ENCODE data around the gene ZMAT3.

Gene ZMAT3

DNA sequence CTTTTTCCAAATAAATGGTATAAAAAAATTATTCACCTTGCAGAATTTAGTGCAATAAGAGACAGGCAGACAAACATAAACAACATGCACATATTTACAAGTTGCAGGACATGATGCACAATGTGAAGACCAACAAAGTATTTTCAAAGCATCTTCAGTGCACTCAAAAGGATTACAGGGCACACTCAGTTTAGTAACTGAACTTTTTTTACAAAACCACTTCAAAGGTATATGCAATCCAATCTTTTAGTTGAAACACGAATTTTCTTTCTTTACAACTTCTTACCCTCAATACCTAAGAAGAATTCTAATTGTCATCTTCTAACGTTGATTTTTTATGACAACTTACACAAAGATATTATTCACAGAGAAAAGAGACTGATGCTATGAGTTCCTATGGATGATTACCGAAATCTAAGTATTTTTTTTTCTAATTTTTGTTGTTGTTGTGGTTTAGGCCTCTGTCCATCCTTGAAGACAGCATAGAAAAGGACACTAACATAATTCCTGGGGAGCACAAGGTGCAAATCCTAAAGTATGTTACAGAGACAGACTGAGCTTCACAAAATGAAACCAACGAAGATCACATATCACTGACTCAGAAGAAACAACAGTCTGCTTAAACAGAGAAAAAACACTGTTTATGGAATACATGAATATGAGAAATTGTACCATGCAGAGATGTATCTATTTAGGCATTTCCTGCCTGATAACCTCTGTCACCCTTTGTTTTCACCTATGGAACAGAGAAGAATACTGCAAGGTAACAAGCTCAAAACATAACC lies 50.3 kb downstream of the ZMAT3 start:
- DNase-seq: no peak

DNA sequence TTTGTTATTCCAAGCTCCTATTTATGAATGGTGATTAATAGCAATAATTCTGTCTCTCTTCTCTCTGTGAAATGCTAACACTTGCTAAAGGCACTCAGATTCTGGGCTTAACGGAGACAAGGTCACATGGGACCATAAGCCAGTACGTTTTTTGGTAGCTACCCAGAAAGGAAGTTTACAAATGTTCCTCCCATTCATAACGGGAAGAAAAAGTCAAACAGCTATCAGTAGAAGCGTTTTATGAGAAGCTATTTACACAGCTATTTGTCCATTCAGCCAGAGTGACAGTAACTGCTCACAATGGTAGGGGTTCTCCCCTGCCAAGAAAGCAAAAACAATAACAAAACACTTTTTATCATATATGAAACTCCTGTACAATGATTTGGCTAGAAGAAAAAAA lies 51.5 kb downstream of the ZMAT3 start:
- DNase-seq: no peak

DNA sequence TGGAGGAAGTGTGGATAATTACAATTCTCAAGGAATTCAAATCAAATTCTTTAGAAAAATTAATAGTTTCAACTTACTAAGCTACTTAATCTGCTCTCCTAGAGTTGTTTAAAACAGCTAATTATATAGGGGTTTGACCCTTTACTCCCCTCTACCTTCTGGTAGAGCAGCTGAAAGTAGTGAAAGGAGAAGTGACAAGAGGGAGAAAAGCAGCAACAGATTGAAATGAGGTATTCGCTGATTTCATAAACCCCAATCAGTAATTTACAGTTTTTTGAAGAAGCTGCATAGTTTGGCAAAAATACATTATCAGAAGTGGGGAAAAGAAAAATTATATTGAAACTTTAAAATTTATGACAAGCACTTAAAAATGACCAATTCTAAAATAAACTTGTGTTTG lies 52.8 kb downstream of the ZMAT3 start:
- DNase-seq: no peak

DNA sequence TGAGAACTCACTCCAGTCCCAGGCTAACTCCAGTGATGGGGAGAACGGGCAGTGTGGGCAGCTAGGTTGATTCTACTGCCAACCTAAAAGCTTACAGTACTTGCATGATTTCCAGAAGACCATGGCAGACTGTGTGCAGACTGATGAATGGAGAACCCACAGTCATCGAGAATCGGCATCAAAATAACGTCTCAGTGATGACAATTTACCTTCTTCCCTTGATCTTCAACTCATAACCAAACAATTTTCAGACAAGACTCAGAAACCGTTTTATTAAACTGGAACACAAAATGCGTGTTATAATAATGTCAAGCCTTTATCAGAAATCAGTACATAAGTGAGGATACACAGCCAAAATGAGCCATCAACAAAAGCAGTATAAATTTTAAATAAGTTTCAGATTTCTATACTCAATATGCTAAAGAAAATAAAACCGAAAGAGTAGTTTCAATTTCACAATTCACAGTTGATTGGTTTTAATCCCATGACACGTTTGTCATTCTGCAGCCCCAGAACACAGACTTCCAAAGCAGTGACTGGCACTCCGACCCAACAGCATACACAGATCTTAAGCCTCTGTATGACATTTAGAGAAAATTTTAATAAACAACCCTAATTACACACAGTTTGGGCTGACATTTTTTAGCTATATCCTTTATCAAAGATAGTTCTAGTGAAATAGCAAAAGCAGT lies 54.5 kb downstream of the ZMAT3 start:
- no peak for DNase-seq

DNA sequence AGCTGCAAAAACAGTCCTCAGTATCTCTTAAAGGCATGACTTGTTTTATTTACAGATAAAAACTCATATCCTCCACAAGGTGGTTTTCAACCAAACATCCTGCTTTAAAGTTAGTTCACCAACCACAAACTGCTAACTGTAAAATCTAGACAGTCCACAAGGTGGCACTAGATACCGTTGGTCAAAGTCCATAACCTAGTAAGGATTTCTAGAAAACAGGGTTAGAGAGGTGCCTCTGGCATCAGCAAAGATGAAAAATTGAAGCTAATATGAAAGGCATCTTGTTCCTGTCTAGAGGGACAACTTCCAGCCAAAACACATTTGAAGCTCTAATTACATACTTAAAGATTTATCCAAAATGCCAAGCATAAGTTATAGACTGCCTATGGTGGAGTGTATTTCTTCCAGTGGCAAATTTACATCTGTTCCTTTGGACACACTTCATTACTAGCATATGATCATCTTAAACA lies 56.0 kb downstream of the ZMAT3 start:
- peak in 1 of 2 donors; percentile 70 for DNase-seq

DNA sequence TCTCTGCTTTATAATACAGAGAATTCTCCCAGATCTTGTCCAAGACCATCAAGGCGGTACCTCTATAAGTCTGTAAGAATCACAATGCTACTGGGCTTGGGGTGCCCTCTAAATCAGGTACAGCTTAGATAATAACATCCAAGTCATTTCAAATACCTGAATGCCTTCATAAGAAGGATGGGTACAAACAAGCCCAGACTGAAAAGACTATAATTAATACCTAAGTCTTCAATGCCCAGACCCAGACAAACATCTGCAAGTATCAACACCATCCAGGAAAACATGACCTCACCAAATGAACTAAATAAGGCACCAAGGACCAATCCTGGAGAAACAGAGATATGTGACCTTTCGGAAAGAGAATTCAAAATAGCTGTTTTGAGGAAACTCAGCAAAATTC lies 65.9 kb downstream of the ZMAT3 start:
- no peak for DNase-seq

DNA sequence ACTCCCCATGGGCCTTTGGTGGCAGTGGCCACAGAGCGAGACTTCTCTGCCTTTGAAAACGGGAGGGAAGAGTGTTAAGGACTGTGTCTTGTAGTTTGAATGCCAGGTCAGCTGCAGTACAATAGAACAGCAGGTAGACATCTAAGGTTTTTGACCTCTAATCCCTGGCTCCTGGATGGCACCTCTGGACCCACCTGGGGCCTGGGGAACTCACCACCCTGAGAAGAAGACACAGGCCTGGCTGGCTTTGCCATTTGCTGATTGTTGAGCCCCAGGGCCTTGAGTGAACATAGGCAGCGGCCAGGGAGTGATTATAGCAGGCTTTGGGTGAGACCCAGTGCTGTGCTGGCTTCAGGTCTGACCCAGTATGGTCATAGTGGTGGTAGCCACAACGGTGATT lies 66.4 kb downstream of the ZMAT3 start:
- no peak for DNase-seq

DNA sequence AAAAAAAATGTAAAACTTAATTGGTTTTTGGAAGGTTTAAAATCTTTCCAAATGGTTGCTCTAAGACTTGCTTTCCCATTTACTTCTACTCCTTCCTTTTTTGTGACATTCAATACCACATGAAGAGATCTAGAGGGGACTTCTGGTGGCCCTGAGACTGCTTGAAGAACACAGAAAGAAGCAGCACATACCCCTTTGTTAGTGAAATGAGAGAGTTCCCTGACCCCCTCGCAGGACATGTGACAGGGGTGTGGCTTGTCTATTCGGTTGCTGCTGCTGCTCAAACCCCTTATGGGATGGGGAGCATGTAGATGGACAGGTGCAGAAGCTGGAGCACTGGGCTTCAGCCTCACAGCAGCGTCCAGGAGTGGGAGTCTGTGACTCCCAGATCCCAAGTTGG lies 71.0 kb downstream of the ZMAT3 start:
- DNase-seq: no peak

DNA sequence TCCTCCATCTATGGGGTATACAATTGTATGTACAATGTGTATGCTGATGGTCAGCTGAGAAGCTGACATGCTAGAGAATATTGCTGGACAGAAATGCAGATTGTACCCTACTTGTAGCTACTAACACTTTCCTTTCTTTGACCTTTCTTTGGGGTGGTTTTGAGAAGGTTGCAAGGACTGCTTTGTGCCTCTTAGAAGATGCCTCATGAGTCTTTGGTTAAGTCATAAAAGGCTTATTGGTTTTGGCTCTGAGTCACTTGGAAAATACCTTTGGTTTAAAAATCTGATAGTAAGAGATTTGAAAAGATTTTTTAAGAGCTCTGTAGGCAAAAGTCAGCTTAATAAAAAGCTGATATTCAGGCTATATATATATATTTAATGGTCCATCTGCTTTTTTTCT lies 71.5 kb downstream of the ZMAT3 start:
- DNase-seq: no peak

DNA sequence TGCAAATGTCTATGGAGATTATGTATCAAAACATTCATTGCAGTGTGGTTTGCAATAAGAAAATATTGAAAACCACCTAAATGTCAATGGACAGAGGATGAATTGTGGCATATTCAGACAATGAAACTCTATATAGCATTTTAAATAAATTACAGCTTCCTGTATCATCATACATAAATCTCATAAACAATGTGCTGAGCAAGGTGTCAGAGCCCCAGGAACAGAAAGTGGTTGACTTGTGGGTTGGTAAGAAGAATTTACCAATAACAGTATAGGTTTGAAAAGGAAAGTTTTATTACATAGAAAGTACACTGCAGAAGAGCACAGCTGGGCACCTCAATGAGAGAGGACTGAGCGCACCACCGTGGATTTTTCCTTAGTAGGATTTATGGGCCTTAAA lies 75.2 kb downstream of the ZMAT3 start:
- no peak for DNase-seq

DNA sequence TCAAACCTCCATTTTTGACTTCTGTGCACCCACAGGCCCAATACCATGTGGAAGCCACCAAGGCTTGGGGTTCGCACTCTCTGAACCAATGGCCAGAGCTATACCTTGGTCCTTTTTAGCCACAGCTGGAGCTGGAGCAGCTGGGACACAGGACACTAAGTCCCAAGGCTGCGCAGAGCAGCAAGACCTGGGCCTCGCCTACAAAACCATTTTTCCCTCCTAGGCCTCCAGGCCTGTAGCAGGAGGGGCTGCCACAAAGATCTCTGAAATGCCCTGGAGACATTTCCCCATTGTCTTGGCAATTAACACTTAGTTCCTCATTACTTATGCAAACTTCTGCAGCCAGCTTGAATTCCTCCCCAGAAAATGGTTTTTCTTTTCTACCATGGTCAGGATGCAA lies 81.3 kb downstream of the ZMAT3 start:
- no peak for DNase-seq

DNA sequence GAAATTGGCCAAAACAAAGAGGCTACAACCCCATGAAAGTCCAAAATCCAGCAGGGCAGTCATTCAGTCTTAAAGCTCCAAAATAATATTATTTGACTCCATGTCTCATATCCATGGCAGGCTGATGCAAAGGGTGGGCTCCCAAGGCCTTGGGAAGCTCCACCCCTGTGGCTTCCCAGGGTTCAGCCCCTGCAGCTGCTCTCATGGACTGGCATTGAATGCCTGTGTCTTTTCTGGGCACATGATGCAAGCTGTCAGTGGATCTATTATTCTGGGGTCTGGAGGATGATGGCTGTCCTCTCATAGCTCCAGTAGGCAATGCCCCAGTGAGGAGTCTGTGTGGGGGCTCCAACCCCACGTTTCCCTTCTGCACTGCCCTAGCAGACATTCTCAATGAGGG lies 81.8 kb downstream of the ZMAT3 start:
- no peak for DNase-seq

DNA sequence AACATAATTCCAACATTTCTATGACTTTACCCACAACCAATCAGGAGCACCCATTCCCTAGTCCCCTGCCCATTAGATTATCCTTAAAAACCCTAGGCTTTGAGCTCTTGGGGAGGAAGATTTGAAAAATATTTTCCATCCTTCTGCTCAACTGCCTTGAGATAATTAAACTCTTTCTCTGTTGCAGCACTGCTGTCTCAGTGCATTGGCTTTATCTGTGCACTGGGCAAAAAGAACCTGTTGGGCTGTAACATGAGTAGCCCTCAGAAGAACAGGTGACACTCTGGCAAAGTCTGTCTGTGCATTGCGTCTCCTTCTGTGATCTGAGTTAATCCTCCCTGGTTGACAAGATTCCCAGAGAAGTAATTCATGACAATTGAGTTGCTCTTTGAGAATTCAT lies 83.9 kb downstream of the ZMAT3 start:
- no peak for DNase-seq

DNA sequence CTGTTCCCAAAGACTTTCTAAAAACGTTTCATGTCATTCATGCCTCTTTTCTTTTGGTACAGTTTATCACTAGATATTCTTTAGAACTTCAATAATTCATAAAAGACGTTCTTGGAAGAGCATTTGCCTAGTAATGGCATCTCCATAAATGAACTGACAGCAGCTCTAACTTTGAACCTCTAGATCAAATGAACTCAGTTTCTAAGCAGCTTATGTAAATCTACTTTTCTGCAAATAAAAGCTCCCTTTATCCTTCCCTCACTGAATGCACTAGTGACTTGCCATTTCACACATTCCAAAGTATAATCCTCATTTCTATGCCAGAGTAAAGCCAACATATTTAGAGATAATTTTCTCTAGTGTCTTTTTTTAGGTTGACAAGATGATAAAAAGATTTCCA lies 85.2 kb downstream of the ZMAT3 start:
- DNase-seq: no peak

DNA sequence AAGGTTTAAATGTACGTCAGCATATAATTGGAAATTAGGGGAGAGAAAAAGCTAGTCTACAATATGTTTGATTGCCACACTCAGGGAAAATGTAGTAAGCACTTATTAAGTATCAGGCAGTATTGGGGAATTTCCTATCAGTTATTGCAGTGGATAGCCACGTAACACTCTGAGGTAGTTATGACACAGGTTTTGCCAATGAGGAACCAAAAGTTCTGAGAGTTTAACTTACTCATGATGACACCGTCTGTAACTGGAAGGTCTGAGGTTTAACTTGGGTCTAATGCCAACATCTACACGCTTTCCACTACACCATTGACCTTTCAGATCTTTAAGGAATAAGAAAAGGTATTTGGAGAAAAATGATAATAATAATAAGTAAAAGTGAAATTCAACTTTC lies 89.5 kb downstream of the ZMAT3 start:
- no peak for DNase-seq

DNA sequence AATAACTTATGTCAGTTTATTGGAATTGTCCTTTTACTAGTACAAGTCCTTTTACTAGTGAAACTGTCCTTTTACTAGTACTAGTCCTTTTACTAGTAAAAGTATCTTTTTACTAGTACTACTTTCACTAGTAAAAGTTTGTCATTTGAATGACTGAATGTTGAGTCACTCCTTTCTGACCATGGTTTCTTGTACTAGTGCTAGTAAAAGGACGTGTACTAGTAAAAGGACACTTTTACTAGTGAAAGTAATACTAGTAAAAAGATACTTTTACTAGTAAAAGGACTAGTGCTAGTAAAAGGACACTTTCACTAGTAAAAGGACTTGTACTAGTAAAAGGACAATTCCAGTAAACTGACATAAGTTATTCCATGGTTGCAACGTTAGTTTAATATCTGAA lies 96.3 kb downstream of the ZMAT3 start:
- DNase-seq: no peak

DNA sequence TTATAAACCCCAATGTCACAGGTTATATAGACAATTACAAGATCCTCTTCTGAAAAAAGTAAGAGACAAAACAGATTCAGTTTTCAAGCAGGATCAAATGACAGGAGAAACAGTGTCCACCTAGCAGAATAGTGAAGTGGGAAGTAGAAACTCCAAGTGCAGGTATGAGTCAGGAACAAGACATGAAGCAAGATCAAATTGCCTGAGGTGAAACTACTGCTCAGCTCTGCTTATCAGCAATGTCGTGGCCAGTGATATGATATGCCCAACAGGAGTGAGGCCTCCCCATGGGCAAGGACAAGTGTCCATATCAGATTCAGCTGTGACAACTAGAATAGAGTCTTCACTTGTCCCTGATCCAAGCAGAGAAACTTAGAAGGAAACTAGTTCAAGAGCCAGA lies 100.0 kb downstream of the ZMAT3 start:
- no peak for DNase-seq

DNA sequence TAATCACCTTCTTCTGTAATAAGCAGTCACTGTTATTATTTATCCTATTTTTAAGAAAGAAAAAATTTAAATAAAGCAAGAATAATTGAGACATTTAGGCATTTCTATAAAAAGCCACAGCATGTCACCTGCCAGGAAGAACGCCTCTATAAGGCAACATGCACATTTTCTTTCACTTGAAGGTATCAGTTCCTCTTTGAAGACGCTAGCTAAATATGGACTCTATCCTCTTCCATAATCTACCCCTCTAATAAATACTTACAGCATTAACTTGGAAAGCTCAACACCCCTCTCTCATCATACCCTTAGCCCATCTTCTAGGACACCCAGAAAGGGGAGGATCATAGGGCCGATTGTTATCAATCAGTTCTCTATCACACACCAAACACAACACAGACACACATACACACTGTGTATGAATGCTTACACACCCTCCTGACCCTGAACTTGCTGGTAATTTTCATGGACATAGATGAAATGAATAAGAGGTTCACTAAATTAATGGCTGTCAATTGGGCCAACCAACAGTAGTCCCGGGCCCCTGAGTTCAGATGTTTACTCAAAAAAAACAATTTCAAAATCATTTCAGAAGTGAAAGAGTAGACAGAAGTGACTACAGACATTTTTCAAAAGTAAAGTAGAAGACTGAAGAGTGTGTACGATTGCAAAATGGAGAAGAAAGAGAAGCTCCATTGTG lies 102.5 kb downstream of the ZMAT3 start:
- DNase-seq: no peak

Data from bone marrow (tissue), 2 donors.